ENCODE measurements around the gene MIER3.

GRCh38 chr5:56910210-56910965 lies 41.5 kb downstream of the MIER3 start:
- TF ChIP-seq POLR2AphosphoS5 (IDR thresholded peaks at IDR 0.05; ENCODE audit: low read depth, low read length) (no peak), RFX5 (IDR thresholded peaks at IDR 0.05; ENCODE audit: low read length) (no peak), TAF1 (IDR thresholded peaks at IDR 0.05; ENCODE audit: borderline replicate concordance, low read depth, low read length) (no peak), TEAD4 (IDR thresholded peaks at IDR 0.05; ENCODE audit: borderline replicate concordance, insufficient read depth) (no peak), RXRA (IDR thresholded peaks at IDR 0.05; ENCODE audit: borderline replicate concordance, low read depth) (no peak), CHD2 (IDR thresholded peaks at IDR 0.05; ENCODE audit: low read length, partially characterized antibody) (no peak), MAX (IDR thresholded peaks at IDR 0.05; ENCODE audit: low read depth) (peak; percentile 87), USF2 (IDR thresholded peaks at IDR 0.05; ENCODE audit: borderline replicate concordance, low read depth, low read length) (no peak)
- TF ChIP-seq, protein P1, sequence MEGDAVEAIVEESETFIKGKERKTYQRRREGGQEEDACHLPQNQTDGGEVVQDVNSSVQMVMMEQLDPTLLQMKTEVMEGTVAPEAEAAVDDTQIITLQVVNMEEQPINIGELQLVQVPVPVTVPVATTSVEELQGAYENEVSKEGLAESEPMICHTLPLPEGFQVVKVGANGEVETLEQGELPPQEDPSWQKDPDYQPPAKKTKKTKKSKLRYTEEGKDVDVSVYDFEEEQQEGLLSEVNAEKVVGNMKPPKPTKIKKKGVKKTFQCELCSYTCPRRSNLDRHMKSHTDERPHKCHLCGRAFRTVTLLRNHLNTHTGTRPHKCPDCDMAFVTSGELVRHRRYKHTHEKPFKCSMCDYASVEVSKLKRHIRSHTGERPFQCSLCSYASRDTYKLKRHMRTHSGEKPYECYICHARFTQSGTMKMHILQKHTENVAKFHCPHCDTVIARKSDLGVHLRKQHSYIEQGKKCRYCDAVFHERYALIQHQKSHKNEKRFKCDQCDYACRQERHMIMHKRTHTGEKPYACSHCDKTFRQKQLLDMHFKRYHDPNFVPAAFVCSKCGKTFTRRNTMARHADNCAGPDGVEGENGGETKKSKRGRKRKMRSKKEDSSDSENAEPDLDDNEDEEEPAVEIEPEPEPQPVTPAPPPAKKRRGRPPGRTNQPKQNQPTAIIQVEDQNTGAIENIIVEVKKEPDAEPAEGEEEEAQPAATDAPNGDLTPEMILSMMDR (IDR thresholded peaks at IDR 0.05) = no peak
- TF ChIP-seq, protein P2, sequence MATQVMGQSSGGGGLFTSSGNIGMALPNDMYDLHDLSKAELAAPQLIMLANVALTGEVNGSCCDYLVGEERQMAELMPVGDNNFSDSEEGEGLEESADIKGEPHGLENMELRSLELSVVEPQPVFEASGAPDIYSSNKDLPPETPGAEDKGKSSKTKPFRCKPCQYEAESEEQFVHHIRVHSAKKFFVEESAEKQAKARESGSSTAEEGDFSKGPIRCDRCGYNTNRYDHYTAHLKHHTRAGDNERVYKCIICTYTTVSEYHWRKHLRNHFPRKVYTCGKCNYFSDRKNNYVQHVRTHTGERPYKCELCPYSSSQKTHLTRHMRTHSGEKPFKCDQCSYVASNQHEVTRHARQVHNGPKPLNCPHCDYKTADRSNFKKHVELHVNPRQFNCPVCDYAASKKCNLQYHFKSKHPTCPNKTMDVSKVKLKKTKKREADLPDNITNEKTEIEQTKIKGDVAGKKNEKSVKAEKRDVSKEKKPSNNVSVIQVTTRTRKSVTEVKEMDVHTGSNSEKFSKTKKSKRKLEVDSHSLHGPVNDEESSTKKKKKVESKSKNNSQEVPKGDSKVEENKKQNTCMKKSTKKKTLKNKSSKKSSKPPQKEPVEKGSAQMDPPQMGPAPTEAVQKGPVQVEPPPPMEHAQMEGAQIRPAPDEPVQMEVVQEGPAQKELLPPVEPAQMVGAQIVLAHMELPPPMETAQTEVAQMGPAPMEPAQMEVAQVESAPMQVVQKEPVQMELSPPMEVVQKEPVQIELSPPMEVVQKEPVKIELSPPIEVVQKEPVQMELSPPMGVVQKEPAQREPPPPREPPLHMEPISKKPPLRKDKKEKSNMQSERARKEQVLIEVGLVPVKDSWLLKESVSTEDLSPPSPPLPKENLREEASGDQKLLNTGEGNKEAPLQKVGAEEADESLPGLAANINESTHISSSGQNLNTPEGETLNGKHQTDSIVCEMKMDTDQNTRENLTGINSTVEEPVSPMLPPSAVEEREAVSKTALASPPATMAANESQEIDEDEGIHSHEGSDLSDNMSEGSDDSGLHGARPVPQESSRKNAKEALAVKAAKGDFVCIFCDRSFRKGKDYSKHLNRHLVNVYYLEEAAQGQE (IDR thresholded peaks at IDR 0.05; ENCODE audit: low read depth, low read length) = no peak
